Upper lobe of left lung (tissue), 4 donors: ENCODE data around the gene ALLC.

Experiments
- EP300 ChIP-seq, 4 donors: sonication (generic); formaldehyde crosslinking; IDR thresholded peaks; one replicate each; pipeline ENCODE4 v1.5.1; 2017; ENCODE audit warnings: antibody characterized with exemption in 4 of 4, control low read depth in 2 of 4
- POLR2A ChIP-seq, 4 donors: fragments of 450-650 bp; IDR thresholded peaks; one replicate each; pipeline ENCODE4 v1.5.1; 2016 to 2017; ENCODE audit warnings: antibody characterized with exemption in 4 of 4, mild to moderate bottlenecking in 2 of 4
- POLR2AphosphoS5 ChIP-seq, 2 donors: sonication (generic); formaldehyde crosslinking; IDR thresholded peaks; one replicate each; pipeline ENCODE4 v1.5.1; 2017; ENCODE audit warnings: antibody characterized with exemption in 2 of 2
- TF ChIP-seq, protein P1 (sequence below), 6 experiments: fragments of 450-650 bp in 4 of 6; fragments of 200-600 bp in 2 of 6; sonication (generic) in 2 of 6; IDR thresholded peaks; one replicate each; pipeline ENCODE4 v1.5.1; 2016 to 2019; ENCODE audit warnings: antibody characterized with exemption in 6 of 6

DNA sequence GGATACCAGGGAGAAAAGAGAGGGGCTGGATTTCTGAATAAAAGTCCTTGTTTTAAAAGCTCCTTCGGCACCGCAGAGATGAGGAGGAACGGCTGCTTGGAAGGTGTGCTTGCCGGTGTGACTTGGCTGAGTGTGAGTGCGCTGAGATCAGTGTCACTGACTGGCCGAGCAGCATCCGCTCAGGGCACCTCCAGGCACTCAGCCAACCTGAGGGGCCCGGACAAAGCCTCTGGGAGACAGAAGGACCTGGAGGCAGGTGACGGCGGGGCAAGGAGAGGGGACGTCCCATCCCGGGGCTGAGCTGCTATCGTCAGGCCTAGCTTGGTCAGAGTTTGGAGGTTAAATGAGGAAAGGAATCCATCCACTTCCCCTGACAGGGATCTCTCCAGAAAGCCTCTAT, 16.8 kb upstream of the ALLC start:
- TF ChIP-seq, protein P1, sequence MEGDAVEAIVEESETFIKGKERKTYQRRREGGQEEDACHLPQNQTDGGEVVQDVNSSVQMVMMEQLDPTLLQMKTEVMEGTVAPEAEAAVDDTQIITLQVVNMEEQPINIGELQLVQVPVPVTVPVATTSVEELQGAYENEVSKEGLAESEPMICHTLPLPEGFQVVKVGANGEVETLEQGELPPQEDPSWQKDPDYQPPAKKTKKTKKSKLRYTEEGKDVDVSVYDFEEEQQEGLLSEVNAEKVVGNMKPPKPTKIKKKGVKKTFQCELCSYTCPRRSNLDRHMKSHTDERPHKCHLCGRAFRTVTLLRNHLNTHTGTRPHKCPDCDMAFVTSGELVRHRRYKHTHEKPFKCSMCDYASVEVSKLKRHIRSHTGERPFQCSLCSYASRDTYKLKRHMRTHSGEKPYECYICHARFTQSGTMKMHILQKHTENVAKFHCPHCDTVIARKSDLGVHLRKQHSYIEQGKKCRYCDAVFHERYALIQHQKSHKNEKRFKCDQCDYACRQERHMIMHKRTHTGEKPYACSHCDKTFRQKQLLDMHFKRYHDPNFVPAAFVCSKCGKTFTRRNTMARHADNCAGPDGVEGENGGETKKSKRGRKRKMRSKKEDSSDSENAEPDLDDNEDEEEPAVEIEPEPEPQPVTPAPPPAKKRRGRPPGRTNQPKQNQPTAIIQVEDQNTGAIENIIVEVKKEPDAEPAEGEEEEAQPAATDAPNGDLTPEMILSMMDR (IDR thresholded peaks at IDR 0.05), result no peak
- TF ChIP-seq POLR2A (IDR thresholded peaks at IDR 0.05), result no peak
- TF ChIP-seq POLR2AphosphoS5 (IDR thresholded peaks at IDR 0.05), result no peak
- no peak for TF ChIP-seq EP300 (IDR thresholded peaks at IDR 0.05)
